GM19025 (cell line): ENCODE measurements around the gene CALHM4.

Source experiments
- ATAC-seq: cut with Tn5 transposase; IDR thresholded peaks from one replicate; pipeline ENCODE4 v1.9.1; 2021; ENCODE audit warnings: mild to moderate bottlenecking, low read depth, moderate library complexity; ENCODE audit not compliant: unreplicated experiment

The CALHM4 gene

GRCh38 chr6:116553451-116553850 is at the start of gene CALHM4:
Gene CALHM4, plus strand, starts transcription at chr6:116553751. Its CDS starts 43 bp downstream, at chr6:116553794.
- no peak for ATAC-seq

GRCh38 chr6:116507324-116507723 is 46.2 kb upstream of the CALHM4 start:
- ATAC-seq = no peak

- no peak for ATAC-seq
Measured at GRCh38 chr6:116508527-116508926, 45.0 kb upstream of the CALHM4 start.

GRCh38 chr6:116511424-116512110 is 42.0 kb upstream of the CALHM4 start, which contains the start of gene CALHM5:
Gene CALHM5, plus strand, starts transcription at chr6:116511639. Its CDS starts 58 bp downstream, at chr6:116511697.
- ATAC-seq = no peak

- no peak for ATAC-seq
Measured at GRCh38 chr6:116512111-116512559, 41.4 kb upstream of the CALHM4 start.

- no peak for ATAC-seq
Measured at GRCh38 chr6:116512734-116513133, 40.8 kb upstream of the CALHM4 start.

- ATAC-seq = no peak
Measured at GRCh38 chr6:116513224-116513875, 40.2 kb upstream of the CALHM4 start.

GRCh38 chr6:116514111-116514510 is 39.4 kb upstream of the CALHM4 start:
- no peak for ATAC-seq

GRCh38 chr6:116515141-116515540 is 38.4 kb upstream of the CALHM4 start:
- ATAC-seq = no peak

- no peak for ATAC-seq
Measured at GRCh38 chr6:116518621-116519368, 34.8 kb upstream of the CALHM4 start.

- ATAC-seq = no peak
Measured at GRCh38 chr6:116522896-116523295, 30.7 kb upstream of the CALHM4 start.

GRCh38 chr6:116524236-116524635 is 29.3 kb upstream of the CALHM4 start:
- no peak for ATAC-seq

GRCh38 chr6:116528133-116528532 is 25.4 kb upstream of the CALHM4 start:
- ATAC-seq = no peak

- ATAC-seq = no peak
Measured at GRCh38 chr6:116528780-116529179, 24.8 kb upstream of the CALHM4 start.

- ATAC-seq = no peak
Measured at GRCh38 chr6:116529466-116530290, 23.9 kb upstream of the CALHM4 start.

GRCh38 chr6:116530436-116530835 is 23.1 kb upstream of the CALHM4 start:
- ATAC-seq = no peak

- peak; percentile 73 for ATAC-seq
Measured at GRCh38 chr6:116531675-116532570, 21.6 kb upstream of the CALHM4 start.

GRCh38 chr6:116533233-116533957 is 20.2 kb upstream of the CALHM4 start:
- no peak for ATAC-seq

GRCh38 chr6:116535109-116535508 is 18.4 kb upstream of the CALHM4 start:
- ATAC-seq = no peak
